ENCODE results near the gene ISYNA1.
"Not testable (repeated sequence)": the region's sequence is repeated elsewhere in the genome, so short reads cannot be mapped to it uniquely, and the experiment has no call there.

Gene ISYNA1

DNA sequence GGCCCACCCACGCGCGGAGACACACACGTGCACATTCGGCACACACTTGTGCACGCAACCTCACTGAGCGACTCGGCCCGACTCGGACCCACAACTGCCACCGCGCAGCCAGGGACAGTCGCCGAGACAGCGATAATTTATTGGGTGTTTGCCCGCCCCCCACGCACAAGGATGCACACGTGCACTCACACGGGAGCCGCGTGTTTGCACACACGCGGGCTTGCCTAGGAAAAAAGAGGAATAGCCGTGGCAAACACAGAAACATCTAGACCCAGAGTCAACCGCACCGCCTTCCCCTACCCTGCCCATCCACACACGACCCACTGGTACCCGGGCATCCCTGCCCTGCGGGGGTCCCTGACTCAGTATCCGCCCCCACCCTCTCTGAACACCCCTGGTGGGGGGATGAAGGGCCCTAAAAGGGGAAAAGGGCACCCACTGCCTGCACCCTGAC, 19.9 kb downstream of the ISYNA1 start:
- DNase-seq: no peak

DNA sequence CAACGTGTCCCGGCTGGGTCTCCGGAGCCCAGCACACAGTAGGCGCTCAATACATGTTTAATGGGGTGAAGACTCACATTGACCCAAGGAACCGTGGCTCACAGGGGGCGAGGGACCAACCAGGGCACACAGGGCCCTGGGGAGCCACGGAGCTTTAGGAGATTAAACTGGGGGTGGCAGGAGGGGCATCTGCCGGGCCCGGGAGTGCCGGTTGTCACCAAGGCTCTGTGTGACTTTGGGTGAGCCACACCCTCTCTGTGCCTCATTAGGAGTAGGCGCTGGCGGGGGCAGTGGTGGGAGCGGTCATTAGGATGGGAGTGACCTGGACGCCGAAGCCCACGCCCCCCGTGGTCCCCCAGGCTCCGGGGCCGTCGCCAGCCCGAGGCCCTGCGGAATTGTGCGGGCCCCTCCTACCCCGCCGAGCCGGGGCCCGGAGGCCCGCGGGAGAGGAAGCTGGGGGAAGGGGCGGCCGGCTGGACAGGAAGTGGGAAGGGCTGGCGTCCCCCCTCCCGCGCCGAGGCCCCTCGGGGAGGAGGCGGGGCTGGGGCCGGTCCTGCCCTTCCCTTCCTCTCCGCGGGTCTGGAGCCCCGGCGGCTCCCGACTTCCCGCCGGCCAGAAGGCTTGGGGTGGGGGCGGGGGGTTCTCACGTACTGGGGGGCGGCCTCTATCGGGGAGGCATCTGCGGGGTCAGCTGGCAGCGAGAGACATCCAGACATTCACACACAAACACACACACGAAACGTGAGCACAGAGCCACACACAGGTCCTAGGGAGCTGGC, 20.5 kb downstream of the ISYNA1 start:
- no peak for DNase-seq

DNA sequence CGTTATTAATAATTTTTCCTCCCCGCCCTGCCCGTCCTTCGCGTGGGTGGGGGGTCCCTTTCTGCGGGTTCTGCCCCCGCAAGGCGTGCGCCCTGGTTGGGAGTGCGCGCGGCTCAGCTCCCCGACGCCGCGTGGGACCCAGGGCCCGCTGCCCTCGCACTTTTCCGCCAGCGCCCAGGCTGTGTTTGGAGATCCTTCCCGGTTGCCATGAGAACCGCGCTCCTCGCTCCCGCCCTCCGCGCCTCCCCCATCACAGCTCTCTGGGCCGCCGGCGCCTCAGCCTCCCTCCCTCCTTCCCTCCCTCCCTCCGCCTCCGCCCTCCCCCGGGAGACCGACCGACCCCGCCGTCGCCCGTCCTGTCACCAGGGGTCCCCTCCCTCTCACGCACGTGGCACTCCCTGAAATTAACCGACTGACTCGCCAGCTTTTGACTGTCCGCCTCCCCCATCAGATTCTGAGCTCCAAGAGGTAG, 21.1 kb downstream of the ISYNA1 start:
- peak; percentile 59 for DNase-seq

DNA sequence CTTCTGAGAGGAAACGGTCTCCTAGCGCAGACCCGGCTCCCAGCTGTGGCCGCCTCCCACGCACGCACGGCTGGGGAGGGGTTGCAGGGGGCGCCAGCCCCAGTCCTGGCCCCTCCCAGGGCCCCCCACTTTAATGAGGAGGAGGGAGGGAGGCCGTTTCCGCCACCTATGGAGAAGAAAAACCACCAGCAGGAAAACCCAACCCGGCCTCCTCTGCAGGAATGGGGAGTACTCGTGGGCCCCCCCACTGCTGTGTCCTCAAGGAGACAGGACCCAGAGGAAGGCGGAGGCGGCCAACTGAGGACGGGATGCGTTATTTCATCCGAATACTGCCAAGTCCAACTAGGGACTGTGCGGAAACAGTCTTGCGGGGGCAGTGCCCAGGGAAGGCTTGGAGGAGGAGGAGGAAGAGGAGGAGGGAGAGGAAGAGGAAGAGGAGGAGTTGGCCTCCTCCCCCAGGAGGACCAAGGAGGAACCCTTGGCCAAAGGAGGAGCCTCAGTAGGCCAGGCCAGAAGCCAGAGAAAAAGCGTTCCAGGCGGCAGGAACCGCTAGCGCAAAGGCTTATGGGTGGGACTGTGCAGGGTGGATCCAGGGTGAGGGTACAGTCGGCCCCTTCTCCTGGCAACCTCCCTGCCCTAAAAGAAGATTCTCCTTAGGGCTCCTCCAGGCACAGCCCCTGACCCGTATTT, 22.6 kb downstream of the ISYNA1 start:
- DNase-seq: no peak

DNA sequence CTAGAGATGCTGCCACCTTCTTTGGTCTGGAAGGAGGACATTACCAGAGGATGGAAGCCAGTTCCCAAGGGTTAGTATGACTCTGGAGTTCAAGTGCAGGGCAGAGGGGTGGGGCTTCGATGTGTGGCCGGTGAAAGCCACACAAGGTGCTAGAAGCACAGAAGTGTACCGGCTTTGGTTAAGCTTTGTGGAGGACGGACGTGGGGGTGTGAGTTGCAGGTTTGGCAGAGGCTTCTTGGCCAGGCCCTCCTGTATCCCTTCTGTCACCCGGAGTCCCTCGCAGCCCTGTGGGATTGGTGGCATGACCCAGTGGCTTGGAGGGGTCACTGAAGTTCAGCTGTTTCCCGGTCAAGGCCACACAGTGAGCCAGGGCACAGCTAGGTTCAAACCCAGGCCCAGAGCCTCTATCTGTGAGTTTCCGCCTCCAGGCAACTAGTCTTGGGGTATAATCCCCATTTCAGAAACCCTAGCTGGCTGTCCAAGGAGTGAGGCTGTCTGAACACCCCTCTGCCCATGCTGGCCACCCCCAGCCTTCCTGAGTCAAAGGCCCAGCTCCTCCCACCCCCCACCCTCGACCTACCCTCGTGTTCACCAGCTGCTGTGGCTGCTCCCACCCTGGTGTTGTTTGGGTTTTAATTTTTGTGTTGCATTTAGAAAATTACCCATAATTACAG, 23.3 kb downstream of the ISYNA1 start:
- DNase-seq: no peak

DNA sequence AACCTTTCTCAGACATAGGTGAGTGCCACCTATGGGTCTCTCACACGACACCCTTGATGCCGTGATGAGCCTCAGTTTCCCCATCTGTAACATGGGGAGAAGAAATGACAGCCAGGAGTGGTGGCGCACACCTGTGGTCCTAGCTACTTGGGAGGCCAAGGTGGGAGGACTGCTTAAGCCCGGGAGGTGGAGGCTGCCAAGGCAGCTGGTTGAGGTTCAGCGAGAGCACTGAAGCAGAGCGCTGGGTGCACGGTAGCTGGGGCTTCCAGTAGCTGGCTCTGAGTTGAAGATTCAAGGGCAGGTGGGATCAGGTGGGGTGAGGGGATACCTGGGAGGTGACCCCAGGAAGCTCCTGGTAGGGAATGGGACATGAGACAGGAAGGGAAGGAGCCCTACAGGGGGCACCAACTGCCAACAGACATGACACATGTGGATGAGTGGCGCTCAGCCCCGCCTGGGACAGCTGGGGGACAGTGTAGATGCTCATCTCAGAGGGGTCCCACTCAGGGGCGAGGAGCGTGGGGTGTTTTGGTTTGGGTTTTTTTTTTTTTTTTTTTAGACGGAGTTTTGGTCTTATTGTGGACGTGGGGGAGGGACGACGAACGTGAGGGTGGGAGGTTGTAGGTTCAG, 25.2 kb downstream of the ISYNA1 start:
- no peak for DNase-seq

DNA sequence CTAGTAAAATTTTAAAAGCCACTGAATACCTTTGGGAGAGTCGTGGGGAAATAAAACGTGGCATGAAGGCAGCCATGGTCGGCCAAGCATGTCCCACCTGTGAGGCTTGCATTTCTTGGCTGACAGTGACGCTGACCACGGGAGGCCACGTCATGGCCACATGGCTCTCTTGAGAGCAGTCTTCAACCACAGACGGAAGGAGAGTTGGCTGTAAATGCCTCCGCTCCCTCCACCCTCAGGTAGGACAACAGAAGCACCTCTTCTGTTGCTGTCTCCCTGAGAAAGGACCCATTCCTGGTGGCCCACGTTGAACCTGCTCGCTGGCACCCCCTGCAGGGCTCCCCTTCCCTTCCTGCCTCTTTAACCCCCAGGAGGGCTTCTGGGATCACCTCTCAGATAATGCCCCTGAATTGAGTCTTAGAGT, 29.9 kb downstream of the ISYNA1 start:
- peak; percentile 33 for DNase-seq

DNA sequence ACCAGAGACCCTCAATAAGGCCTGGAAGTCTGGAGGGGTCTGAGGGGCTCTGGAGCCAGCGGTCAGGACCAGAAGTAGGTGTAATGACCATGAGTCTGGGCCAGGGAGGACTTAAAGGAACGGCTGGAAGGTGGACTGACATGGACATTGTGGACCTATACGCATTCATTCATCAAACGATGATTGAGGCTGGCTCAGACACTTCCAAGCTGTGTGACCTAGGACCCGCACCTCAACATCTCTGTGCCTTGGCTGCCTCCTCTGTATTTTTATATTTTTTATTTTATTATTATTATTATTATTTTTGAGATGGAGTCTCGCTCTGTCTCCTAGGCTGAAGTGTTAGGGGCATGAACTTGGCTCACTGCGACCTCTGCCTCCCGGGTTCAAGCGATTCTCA, 31.2 kb downstream of the ISYNA1 start:
- DNase-seq: no peak

DNA sequence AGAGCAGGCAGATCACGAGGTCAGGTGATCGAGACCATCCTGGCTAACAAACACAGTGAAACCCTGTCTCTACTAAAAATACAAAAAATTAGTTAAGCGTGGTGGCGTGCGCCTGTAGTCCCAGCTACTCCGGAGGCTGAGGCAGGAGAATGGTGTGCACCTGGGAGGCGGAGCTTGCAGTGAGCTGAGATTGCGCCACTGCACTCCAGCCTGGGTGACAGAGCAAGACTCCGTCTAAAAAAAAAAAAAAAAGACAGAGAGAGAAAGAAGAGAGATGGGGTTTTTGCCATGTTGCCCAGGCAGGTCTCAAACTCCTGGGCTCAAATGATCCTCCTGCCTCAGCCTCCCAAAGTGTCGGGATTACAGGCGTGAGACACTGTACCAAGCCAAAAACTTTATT, 32.2 kb downstream of the ISYNA1 start:
- DNase-seq: not testable (repeated sequence)

DNA sequence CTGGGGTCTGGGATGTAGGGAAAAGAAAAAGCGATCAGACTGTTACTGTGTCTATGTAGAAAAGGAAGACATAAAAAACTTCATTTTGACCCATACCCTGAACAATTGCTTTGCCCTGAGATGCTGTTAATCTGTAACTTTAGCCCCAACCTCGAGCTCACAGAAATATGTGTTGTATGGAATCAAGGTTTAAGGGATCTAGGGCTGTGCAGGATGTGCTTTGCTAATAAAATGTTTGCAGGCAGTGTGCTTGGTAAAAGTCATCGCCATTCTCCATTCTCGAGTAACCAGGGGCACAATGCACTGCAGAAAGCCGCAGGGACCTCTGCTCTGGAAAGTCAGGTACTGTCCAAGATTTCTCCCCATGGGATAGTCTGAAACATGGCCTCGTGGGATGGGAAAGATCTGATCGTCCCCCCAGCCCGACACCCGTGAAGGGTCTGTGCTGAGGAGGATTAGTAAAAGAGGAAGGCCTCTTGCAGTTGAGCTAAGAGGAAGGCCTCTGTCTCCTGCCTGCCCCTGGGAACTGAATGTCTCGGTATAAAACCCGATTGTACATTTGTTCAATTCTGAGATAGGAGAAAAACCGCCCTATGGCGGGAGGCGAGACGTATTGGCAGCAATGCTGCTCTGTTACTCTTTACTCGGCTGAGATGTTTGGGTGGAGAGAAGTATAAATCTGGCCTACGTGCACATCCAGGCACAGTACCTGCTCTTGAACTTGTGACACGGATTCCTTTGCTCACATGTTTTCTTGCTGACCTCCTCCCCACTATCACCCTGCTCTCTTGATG, 35.3 kb downstream of the ISYNA1 start:
- DNase-seq: not testable (repeated sequence)

DNA sequence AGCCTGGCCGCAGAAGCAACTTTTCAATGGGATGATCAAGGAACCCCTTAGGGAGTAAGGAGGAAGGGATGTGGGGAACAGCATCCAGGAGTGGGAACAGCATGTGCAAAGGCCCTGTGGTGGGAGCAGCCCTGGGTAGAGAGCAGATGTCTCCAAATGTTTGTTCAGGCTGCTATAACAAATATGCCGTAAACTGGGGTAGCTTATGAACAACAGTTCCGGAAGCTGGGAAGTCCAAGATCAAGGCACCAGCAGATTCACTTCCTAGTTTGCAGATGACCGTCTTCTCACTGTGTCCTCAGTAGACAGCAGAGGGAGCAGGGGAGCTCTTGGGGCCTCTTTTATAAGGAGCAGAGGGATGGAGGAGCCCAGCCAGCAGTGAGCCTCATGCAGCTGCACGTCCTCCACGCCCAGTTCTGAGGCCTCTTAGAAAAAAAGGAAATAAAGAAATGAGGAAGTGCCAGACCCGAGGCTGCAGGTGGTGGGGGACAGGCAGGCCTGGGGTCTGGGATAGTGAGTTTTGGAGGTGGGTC, 36.3 kb downstream of the ISYNA1 start:
- no peak for DNase-seq

DNA sequence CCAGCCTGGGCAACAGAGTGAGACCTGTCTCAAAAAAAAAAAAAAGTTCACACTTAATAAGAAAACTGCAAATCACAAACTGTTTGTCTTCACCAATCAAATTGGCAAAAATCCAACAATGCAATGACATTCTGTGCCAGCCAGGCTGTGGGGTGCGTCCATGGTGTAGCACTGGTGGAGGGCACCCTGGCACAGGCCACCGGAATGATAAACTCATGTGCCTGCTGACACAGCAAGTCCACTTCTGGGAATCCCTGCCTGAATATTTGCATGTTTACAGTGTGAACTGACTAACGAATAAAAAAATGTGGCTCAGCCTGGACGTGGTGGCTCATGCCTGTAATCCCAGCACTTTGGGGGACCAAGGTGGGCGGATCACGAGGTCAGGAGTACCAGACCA, 38.9 kb downstream of the ISYNA1 start:
- no peak for DNase-seq

DNA sequence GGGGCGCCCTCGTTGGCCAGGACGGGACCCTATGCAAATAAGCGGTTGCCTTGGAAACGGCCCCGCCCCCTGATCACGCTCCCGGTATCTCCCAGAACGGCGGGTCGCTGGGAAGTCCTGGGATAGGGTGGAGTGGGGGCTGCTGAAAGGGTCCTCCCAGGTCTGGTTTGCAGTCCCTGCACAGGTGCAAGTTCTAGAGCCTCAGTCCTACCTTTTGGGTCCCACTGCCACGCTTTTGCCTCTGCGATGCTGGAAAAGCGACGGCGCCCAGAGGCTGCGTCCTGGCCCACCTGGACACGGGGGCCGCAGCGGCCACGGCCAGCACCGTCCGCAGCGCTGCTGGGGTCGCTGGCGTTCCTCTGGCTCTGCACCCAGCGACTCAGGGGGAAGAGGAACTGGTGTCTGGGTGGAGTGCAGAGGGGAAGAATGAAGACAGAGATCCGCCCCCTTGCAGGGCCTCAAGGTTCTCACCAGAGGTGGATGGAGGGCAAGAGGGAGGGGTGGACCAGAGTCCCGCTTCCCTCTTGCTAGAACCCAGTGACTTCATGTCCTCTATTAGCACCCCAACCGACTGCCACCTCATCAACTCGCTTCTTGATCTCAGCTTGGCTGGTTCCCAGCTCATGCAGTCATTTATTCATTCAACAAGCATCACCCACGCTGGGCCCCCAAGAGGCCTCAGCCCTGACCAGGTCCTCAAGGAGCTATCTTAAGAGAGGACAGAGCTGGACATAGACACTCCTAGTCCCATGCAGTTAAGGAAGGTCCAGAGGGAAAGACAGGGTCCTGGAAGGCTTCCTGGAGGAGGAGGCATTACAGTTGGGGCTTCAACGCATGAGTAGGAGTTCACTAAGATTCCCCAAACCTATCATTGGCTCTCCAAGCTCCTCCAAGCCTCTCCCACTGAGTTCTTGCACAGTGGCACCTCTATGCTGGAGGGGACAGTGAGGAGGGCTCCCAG, 40.4 kb downstream of the ISYNA1 start, which contains the start of gene LRRC25:
LRRC25 (minus strand) TSS at position 381 of the 961 bp plus-strand sequence. CDS start 659 bp downstream, outside the sequence.
- no peak for DNase-seq

DNA sequence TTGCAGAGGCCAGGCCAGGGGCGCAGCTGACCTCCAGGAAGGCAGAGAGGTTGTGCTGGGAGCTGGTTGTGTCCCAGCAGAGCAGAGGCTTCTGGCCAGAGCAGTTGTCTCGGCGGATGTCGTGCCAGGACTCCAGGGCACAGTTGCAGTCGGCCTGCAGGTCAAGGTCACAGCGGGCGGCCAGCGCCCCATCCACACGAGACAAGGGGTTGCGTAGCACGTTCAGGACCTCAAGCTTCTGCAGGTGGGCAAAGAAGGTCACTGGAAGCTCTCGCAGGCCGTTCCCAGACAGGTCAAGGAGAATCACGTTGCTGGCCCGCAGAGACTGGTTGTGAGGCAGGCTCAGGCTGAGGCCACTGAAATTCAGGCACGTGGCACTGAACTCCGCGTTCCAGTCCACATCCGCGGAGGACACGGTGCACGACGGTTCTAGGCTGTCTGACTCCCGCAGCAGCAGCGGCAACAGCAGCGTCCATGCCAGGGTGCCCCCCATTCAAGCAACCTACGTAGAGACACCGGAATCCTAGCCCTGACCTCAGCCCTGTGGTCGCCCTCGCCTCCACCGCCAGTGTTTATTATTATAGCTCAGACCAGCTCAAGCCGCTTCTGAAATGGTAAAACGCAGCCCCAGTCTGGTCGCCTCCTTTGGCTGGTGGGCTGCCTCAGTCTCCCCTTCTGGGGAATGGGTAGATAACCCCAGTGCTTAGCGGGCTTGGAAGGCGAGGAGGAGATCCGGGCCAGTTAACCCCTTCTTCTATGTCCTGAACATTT, 41.3 kb downstream of the ISYNA1 start:
- no peak for DNase-seq

DNA sequence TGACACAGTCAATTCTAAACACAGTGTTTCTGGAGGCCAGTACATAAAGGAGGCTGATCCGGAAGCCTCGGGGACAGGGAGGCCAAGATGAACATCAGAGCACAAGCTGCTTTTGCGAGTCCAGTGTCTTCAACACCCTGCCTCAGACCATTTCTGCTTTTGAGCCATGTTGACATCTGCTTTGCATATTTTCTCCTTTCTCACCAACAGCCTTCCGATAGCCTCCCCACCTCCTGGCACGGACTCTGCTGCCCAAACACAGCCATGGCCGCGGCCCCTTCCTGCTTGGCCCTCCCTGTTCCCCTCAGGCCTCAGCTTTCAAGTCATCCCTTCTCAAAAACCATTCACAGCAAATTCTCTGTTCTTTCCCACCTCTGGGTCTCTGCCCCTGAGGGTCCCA, 44.1 kb downstream of the ISYNA1 start:
- DNase-seq: no peak

DNA sequence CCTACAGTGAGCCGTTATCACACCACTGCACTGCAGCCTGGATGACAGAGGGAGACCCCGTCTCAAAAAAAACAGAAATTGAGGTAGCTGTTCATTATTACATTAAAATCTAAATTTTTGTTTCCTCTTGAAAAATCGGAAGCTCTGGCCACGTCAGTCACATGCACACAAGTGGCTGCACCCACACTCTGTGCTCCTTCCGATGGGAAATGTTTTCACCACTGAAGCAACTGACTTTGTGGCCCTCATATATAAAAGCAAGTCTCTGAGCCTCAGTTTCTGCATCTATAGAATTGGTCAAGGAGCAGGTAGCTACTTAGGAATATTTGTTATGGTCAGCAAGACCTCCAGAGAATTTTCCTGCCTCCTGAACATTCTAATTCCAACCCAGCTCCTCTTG, 45.0 kb downstream of the ISYNA1 start:
- no peak for DNase-seq

DNA sequence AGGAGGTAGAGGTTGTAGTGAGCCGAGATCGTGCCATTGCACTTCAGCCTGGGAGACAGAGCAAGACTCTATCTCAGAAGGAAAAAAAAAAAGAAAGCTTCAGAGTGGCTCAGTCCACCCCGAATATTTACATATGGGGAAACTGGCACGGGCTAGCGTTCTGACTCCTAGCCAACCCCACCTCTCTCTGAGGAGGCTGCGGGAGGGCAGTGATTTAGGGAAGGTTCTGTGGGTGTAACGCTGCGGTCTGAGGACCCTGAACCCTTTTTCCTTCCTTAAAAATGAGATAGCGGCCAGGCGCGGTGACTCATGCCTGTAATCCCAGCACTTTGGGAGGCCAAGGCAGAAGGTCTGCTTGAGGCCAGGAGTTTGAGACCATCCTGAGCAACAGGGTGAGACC, 45.5 kb downstream of the ISYNA1 start:
- DNase-seq: no peak

DNA sequence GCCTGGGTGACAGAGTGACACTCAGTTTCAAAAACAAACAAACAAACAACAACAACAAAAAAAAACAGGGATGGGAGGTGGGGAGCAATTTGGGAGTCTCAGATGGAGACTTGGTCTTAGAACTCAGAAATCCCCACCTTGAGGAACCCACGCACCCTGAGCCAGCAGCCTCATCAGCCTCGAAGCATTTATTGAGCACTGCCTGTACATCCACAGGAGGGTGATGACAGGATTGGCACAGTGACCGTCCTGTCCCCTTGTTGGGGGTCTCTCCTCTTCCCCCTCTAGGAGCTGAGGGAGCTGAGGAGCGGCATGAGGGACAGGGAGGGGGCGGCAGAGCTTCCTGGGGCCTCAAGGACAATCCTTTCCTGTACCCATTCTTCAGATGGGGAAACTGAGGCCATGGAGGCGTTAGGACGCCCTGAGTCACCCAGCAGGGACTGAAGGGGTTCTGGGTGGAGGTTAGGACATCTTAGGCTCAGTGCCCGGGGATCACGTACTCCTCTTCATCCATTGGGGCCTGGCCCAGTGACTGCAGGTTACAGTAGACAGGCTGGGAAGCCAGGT, 46.3 kb downstream of the ISYNA1 start:
- no peak for DNase-seq
